B cell (primary cell): Measurements from ENCODE around the gene ARHGEF19. TPM values are rescaled to one million over a fixed set of nuclear protein-coding genes. Genes with fewer than 3 reads are reported as not detected.

Source experiments
- ATAC-seq: fragments of 200-7000 bp; cut with Tn5 transposase; one replicate; pipeline ENCODE4 v1.10.0; 2021; ENCODE audit warnings: low read depth, mild to moderate bottlenecking, moderate number of reproducible peaks, moderate library complexity
- CTCF ChIA-PET: fragments of 350-600 bp; sonication (Branson Sonifier 250); formaldehyde crosslinking; loops from one replicate; lab custom pipeline; 2021; ENCODE audit warnings: antibody characterized with exemption, inconsistent platforms; lab: Charles Lee
- POLR2A ChIA-PET: fragments of 350-600 bp; sonication (Branson Sonifier 250); formaldehyde crosslinking; loops from one replicate; lab custom pipeline; 2021; ENCODE audit warnings: antibody characterized with exemption; lab: Charles Lee
- DNase-seq: peaks from one replicate; pipeline ENCODE4 v3.0.0; 2013
- H2AFZ ChIP-seq: 2 replicates; pipeline ENCODE4 v1.6.1; 2012; ENCODE audit warnings: mild to moderate bottlenecking, low read depth, low read length; ENCODE audit not compliant: insufficient read depth, poor library complexity, severe bottlenecking
- H3K27ac ChIP-seq, 2 donors: 1 replicate in 1 of 2; 2 replicates in 1 of 2; pipeline ENCODE4 v1.5.1; 2012 to 2013; ENCODE audit warnings: low read length in 2 of 2, mild to moderate bottlenecking in 2 of 2, moderate library complexity in 1 of 2
- H3K27me3 ChIP-seq, 4 experiments: fragments of 200-600 bp in 1 of 4; sonication (generic) in 1 of 4; replicated peaks in 1 of 4; 1 replicate in 2 of 4; 2 replicates in 2 of 4; pipeline versions ENCODE4 v1.6.1 to v1.7.0; 2013 to 2016; ENCODE audit warnings: low read length in 3 of 4, mild to moderate bottlenecking in 2 of 4, mixed read lengths in 1 of 4, moderate library complexity in 1 of 4; ENCODE audit not compliant: insufficient read depth in 4 of 4, control insufficient read depth in 3 of 4; ENCODE audit errors: control extremely low read depth in 1 of 4
- H3K36me3 ChIP-seq, 2 experiments: replicated peaks in 1 of 2; 1 replicate in 1 of 2; 2 replicates in 1 of 2; pipeline versions ENCODE4 v1.6.1 to v1.7.1; 2013; ENCODE audit warnings: low read length in 1 of 2; ENCODE audit not compliant: insufficient read depth in 2 of 2, control insufficient read depth in 1 of 2; ENCODE audit errors: control extremely low read depth in 1 of 2, extremely low read depth in 1 of 2
- H3K4me1 ChIP-seq, 2 donors: fragments of 200-600 bp in 1 of 2; sonication (generic) in 1 of 2; 1 replicate in 1 of 2; 2 replicates in 1 of 2; pipeline versions ENCODE4 v1.5.1 to v1.6.1; 2013 to 2017; ENCODE audit warnings: low read length in 2 of 2; ENCODE audit not compliant: control insufficient read depth in 2 of 2, insufficient read depth in 2 of 2
- H3K4me2 ChIP-seq: replicated peaks from 2 replicates; pipeline ENCODE3; 2012; ENCODE audit warnings: mild to moderate bottlenecking, low read depth, low read length; ENCODE audit not compliant: poor library complexity, severe bottlenecking
- H3K4me3 ChIP-seq, 5 experiments: fragments of 200-600 bp in 1 of 5; sonication (generic) in 1 of 5; 1 replicate in 3 of 5; 2 replicates in 2 of 5; pipeline versions ENCODE4 v1.5.1 to v1.7.0; 2011 to 2016; ENCODE audit warnings: low read length in 4 of 5, mild to moderate bottlenecking in 4 of 5, low read depth in 2 of 5, control low read depth in 1 of 5, moderate library complexity in 1 of 5; ENCODE audit not compliant: insufficient read depth in 1 of 5; ENCODE audit errors: control extremely low read depth in 1 of 5, extremely low read depth in 1 of 5
- H3K79me2 ChIP-seq: fragments of 200-600 bp; sonication (generic); one replicate; pipeline ENCODE4 v1.6.0; 2016; ENCODE audit warnings: low read length; ENCODE audit not compliant: control insufficient read depth, insufficient read depth
- H3K9ac ChIP-seq: fragments of 200-600 bp; sonication (generic); 2 replicates; pipeline ENCODE4 v1.6.1; 2017; ENCODE audit warnings: mild to moderate bottlenecking, low read length, moderate library complexity
- H3K9me3 ChIP-seq, 3 donors: one replicate each; pipeline versions ENCODE4 v1.6.1 to v1.7.1; 2013; ENCODE audit warnings: low read length in 2 of 3; ENCODE audit not compliant: control insufficient read depth in 2 of 3, insufficient read depth in 1 of 3; ENCODE audit errors: control extremely low read depth in 1 of 3
- H4K20me1 ChIP-seq: 2 replicates; pipeline ENCODE4 v1.6.0; 2012; ENCODE audit warnings: mild to moderate bottlenecking, low read length; ENCODE audit not compliant: insufficient read depth, control insufficient read depth, poor library complexity, severe bottlenecking
- H3K27ac Mint-ChIP-seq: one replicate; pipeline ENCODE4 v1.8.0; 2021; ENCODE audit warnings: mixed read lengths
- H3K27me3 Mint-ChIP-seq: one replicate; pipeline ENCODE4 v1.8.0; 2021; ENCODE audit warnings: mixed read lengths
- H3K4me1 Mint-ChIP-seq: one replicate; pipeline ENCODE4 v1.8.0; 2021; ENCODE audit warnings: mixed read lengths
- H3K4me3 Mint-ChIP-seq: one replicate; pipeline ENCODE4 v1.8.0; 2021; ENCODE audit warnings: mixed read lengths
- H3K9me3 Mint-ChIP-seq: one replicate; pipeline ENCODE4 v1.8.0; 2022; ENCODE audit warnings: mixed read lengths; ENCODE audit not compliant: insufficient read depth
- CTCF ChIP-seq: fragments of 200-600 bp; IDR thresholded peaks from one replicate; pipeline ENCODE4 v1.8.0; 2022; ENCODE audit warnings: antibody characterized with exemption, mild to moderate bottlenecking
- EZH2 ChIP-seq: IDR thresholded peaks from 2 replicates; pipeline ENCODE4 v1.6.1; 2012; ENCODE audit warnings: borderline replicate concordance, low read depth, mild to moderate bottlenecking, moderate library complexity, low read length; ENCODE audit not compliant: insufficient read depth, poor library complexity, severe bottlenecking
- WGBS: methylation state at CpG from one replicate; pipeline ENCODE4 v1.1.5; 2013; ENCODE audit warnings: missing lambda C conversion rate; ENCODE audit not compliant: insufficient coverage; 5-methylcytosine and 5-hydroxymethylcytosine counted together
- intact Hi-C: fragments of 100-400 bp; cut with micrococcal nuclease; formaldehyde crosslinking; loops from one replicate; pipeline ENCODE4 v1.10.0; 2022
- polyA plus RNA-seq: library from polyadenylated mRNA; depleted of rRNA; stranded (reverse); fragments of >200 nt; gene quantifications from 2 replicates; pipeline ENCODE4 v1.2.3, GENCODE V29; 2012
- total RNA-seq, 2 donors: library from RNA; stranded (reverse); fragments of 120-200 nt in 1 of 2; gene quantifications; 1 replicate in 1 of 2; 2 replicates in 1 of 2; pipeline versions ENCODE4 v1.2.3 to v1.2.4, GENCODE V29; 2013 to 2022

Gene ARHGEF19
- total and polyA plus RNA-seq, 2 donors (not counting 1 experiment from before 2014, with no cell fraction given): 13.9 to 20.9 TPM

DNA sequence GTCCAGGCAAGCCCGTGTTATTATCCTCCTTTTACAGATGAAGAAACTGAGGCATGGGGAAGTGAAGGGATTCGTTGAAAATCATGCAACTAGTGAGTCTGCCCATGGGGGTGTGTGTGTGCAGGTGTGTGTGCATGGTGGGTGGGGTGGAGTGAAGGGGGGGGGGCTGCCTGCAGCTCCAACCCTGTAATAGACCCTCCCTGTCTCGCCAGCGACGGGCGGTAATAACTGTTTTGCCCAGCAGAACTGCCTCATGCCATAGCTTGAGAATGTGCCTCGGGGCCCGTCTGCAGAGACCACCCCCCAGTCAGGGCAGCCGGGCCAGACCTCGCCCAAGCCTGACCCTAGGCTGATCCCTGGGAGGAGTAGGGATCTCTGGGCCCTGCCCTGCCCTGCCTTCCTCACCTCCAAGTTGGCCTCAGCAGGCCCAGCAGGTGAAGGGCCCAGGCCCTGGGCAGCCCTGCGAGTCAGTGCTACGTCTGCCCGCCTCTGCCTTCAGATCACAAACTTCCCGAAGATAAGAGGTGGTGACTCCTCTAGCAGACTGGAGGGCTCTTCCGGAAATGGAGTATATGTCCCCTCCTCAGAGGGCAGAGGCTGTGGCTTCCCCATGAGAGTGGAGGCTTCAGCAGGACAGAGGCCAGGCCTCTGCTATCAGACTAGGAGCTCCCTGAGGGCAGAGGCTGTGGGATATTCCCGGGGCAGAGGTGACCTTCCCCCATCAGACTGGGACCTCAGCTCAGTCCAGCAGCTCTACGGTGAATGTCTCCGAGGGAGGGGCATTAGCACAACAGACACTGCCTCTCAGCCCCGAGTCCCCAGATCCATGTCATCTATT lies 40.9 kb downstream of the ARHGEF19 start:
- Mint-ChIP-seq H3K9me3 (no peaks in the 10 kb centered on the region), H3K4me1 (peaks cover 19% of the 10 kb centered on the region), H3K27ac (no peak overlapping the region), H3K27me3 (peaks cover 15% of the 10 kb centered on the region), H3K4me3 (no peak overlapping the region)
- 93% methylated on average over 16 of the region's 19 CpGs for WGBS
- no peaks in the 10 kb centered on the region for H3K36me3 ChIP-seq
- POLR2A ChIA-PET: no interaction called here
- no peak for TF ChIP-seq EZH2
- TF ChIP-seq CTCF: no peak
- no peak overlapping the region for H3K4me3 ChIP-seq
- no peaks in the 10 kb centered on the region for H4K20me1 ChIP-seq
- DNase-seq (no peak), ATAC-seq (no peak)
- peaks cover 0 to 34% (median 5%) of the 10 kb centered on the region in 4 experiments for H3K27me3 ChIP-seq
- H2AFZ ChIP-seq: no peak overlapping the region
- no peaks in the 10 kb centered on the region for H3K79me2 ChIP-seq
- H3K9me3 ChIP-seq: peaks cover 0 to 2% (median 0%) of the 10 kb centered on the region in 3 donors
- CTCF ChIA-PET: interaction anchor here (1.5 kb wide), 1 partner anchor 14 kb away, joined by 3 read pairs; no protein-coding TSS in a partner anchor
- H3K4me1 ChIP-seq: peaks cover 16 to 27% of the 10 kb centered on the region in 2 donors
- H3K4me2 ChIP-seq: no peak overlapping the region
- H3K27ac ChIP-seq: no peak overlapping the region
- H3K9ac ChIP-seq: no peak overlapping the region
- intact Hi-C loops: no loop called here

DNA sequence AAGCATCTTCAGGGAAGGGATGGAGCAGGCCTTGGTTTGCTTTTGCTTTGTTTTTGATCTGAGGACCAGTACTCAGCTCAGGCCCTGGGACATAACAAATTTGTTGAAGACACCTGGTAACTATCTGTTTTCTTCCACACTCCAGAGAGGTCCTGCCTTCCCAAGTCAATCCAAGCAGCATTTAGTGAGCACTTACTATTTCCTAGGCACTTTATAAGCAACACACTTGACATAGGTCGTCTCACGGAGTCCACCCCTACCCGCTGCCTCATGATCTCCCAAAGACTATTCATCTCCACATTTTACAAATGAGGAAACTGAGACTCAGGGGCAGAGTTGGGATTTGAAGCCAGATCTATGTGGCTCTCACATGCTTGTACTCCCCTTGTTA lies 42.2 kb downstream of the ARHGEF19 start:
- Histone ChIP-seq H3K9ac (no peak overlapping the region), H4K20me1 (no peaks in the 10 kb centered on the region), H3K4me1 (peaks cover 16 to 27% of the 10 kb centered on the region in 2 donors), H3K27ac (no peak overlapping the region), H3K9me3 (peaks cover 0 to 2% (median 0%) of the 10 kb centered on the region in 3 donors), H2AFZ (no peak overlapping the region), H3K36me3 (no peaks in the 10 kb centered on the region), H3K4me2 (no peak overlapping the region), H3K4me3 (no peak overlapping the region), H3K27me3 (peaks cover 0 to 32% (median 5%) of the 10 kb centered on the region in 4 experiments), H3K79me2 (no peaks in the 10 kb centered on the region)
- H3K27ac Mint-ChIP-seq: no peak overlapping the region
- H3K9me3 Mint-ChIP-seq: no peaks in the 10 kb centered on the region
- peaks cover 9% of the 10 kb centered on the region for H3K27me3 Mint-ChIP-seq
- peaks cover 19% of the 10 kb centered on the region for H3K4me1 Mint-ChIP-seq
- no peak for ATAC-seq
- WGBS: 96% methylated on average over 3 of the region's 3 CpGs
- intact Hi-C loops: no loop called here
- TF ChIP-seq CTCF (no peak), EZH2 (no peak)
- ChIA-PET CTCF (no interaction called here), POLR2A (no interaction called here)
- no peak overlapping the region for H3K4me3 Mint-ChIP-seq
- DNase-seq: no peak
